ENCODE results near the gene TESPA1. TPM values are rescaled to one million over a fixed set of nuclear protein-coding genes. Genes with fewer than 3 reads are reported as not detected.
A peak's percentile ranks its signal among the peaks of the same experiment; 100 is the strongest.
"Not testable (repeated sequence)": the region's sequence is repeated elsewhere in the genome, so short reads cannot be mapped to it uniquely, and the experiment has no call there.

The TESPA1 gene
- total RNA-seq, 1 experiment from 2014 or later = not detected

- DNase-seq (ENCODE audit: low spot score) = no peak
Observed at GRCh38 chr12:54948171-54948570, 36.4 kb downstream of the TESPA1 start.

- DNase-seq (ENCODE audit: low spot score) = no peak
Observed at GRCh38 chr12:54945082-54945481, 39.5 kb downstream of the TESPA1 start.

GRCh38 chr12:54943292-54943691, 41.3 kb downstream of the TESPA1 start:
- not testable (repeated sequence) for DNase-seq (ENCODE audit: low spot score)

GRCh38 chr12:54941659-54942058, 42.9 kb downstream of the TESPA1 start:
- DNase-seq (ENCODE audit: low spot score) = no peak

GRCh38 chr12:54940727-54941315, 43.7 kb downstream of the TESPA1 start:
- DNase-seq (ENCODE audit: low spot score) = no peak

- DNase-seq (ENCODE audit: low spot score) = no peak
Observed at GRCh38 chr12:54937929-54938328, 46.6 kb downstream of the TESPA1 start.

- DNase-seq (ENCODE audit: low spot score) = no peak
Observed at GRCh38 chr12:54937376-54937775, 47.2 kb downstream of the TESPA1 start.

GRCh38 chr12:54936736-54937135, 47.8 kb downstream of the TESPA1 start:
- no peak for DNase-seq (ENCODE audit: low spot score)

- DNase-seq (ENCODE audit: low spot score) = peak; percentile 90
Observed at GRCh38 chr12:54935235-54935951, 49.2 kb downstream of the TESPA1 start.

GRCh38 chr12:54934419-54934818, 50.1 kb downstream of the TESPA1 start:
- no peak for DNase-seq (ENCODE audit: low spot score)

- DNase-seq (ENCODE audit: low spot score) = peak; percentile 89
Observed at GRCh38 chr12:54933376-54933775, 51.2 kb downstream of the TESPA1 start.

GRCh38 chr12:54932691-54933090, 51.9 kb downstream of the TESPA1 start:
- peak; percentile 23 for DNase-seq (ENCODE audit: low spot score)

GRCh38 chr12:54932038-54932437, 52.5 kb downstream of the TESPA1 start:
- no peak for DNase-seq (ENCODE audit: low spot score)

- DNase-seq (ENCODE audit: low spot score) = no peak
Observed at GRCh38 chr12:54929998-54930397, 54.6 kb downstream of the TESPA1 start.

- DNase-seq (ENCODE audit: low spot score) = no peak
Observed at GRCh38 chr12:54926246-54926645, 58.3 kb downstream of the TESPA1 start.

GRCh38 chr12:54924972-54925707, 59.4 kb downstream of the TESPA1 start:
- DNase-seq (ENCODE audit: low spot score) = no peak

- no peak for DNase-seq (ENCODE audit: low spot score)
Observed at GRCh38 chr12:54917001-54917488, 67.5 kb downstream of the TESPA1 start.

Other genes with a start within 250 kb of the TESPA1 start
- gene MUCL1, start 130.2 kb downstream of the TESPA1 start, total RNA-seq (2014; rRNA removed; shearing (Covaris generic)) = not detected in 2 replicates
- not detected in 2 replicates for gene NEUROD4, start 35.2 kb upstream of the TESPA1 start, total RNA-seq (2014; rRNA removed; shearing (Covaris generic))
- not detected in 2 replicates for gene OR9K2, start 141.6 kb upstream of the TESPA1 start, total RNA-seq (2014; rRNA removed; shearing (Covaris generic))
- gene OR10A7, start 236.3 kb upstream of the TESPA1 start, total RNA-seq (2014; rRNA removed; shearing (Covaris generic)) = not detected in 2 replicates

Data from A172 (cell line).